ENCODE data around the gene MUC5B.

DNA sequence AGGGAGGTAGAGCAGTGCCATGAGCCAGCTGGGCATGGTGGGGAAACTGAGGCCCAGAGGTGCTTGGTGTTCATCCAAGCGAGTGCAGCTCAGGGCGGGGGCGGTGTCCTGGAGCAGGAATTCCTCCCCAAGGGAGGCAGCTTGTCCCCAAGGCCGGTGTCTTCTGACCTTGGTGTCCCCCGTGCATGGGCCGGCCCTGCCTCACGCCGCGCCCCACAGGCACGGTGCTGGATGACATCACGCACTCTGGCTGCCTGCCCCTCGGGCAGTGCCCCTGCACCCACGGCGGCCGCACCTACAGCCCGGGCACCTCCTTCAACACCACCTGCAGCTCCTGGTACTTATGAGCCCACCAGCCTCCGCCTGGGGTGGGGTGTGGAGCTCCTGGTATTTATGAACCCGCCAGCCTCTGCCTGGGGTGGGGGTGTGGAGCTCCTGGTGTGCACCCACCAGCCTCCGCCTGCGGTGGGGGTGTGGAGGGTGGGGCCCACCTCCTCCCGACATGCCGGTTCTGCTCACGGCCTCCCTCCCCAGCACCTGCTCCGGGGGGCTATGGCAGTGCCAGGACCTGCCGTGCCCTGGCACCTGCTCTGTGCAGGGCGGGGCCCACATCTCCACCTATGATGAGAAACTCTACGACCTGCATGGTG lies 6.7 kb downstream of the MUC5B start:
- TF ChIP-seq, protein P1, sequence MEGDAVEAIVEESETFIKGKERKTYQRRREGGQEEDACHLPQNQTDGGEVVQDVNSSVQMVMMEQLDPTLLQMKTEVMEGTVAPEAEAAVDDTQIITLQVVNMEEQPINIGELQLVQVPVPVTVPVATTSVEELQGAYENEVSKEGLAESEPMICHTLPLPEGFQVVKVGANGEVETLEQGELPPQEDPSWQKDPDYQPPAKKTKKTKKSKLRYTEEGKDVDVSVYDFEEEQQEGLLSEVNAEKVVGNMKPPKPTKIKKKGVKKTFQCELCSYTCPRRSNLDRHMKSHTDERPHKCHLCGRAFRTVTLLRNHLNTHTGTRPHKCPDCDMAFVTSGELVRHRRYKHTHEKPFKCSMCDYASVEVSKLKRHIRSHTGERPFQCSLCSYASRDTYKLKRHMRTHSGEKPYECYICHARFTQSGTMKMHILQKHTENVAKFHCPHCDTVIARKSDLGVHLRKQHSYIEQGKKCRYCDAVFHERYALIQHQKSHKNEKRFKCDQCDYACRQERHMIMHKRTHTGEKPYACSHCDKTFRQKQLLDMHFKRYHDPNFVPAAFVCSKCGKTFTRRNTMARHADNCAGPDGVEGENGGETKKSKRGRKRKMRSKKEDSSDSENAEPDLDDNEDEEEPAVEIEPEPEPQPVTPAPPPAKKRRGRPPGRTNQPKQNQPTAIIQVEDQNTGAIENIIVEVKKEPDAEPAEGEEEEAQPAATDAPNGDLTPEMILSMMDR (IDR thresholded peaks at IDR 0.05; ENCODE audit: low read length): no peak
- TF ChIP-seq EZH2 (IDR thresholded peaks at IDR 0.05; ENCODE audit: borderline replicate concordance, low read length): no peak

All from OCI-LY1 (cell line).